PC-9 (cell line): ENCODE results near the gene ADORA1.

Experiments
- EZH2 ChIP-seq: fragments of 200-600 bp; sonication (generic); IDR thresholded peaks from 2 replicates; pipeline ENCODE4 v1.8.0; 2017; ENCODE audit warnings: antibody characterized with exemption, low read depth
- TF ChIP-seq, protein P1 (sequence below): fragments of 200-600 bp; sonication (generic); conservative IDR thresholded peaks from 2 replicates; pipeline ENCODE4 v1.6.1; 2017; ENCODE audit warnings: mixed run types, antibody characterized with exemption, mild to moderate bottlenecking, moderate library complexity

DNA sequence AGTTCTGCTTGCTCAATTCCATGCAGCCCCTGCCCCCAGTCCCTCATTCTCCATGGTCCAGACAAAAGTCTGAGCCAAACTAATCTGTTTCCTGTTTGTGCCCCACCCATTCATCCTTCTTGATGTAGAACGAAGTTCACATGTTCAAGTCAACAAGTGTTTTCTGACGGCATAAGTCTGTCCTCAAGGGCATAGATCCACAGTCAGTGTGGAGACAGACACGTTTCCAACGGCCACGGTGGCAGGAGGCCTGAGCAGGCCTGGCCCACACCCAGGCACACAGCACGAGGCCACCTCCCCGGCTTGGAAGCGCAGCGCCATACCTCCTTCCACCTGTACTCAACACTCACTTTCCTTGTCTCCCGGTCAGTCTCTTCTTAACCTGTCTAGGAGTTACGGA is 16.1 kb downstream of the ADORA1 start:
- TF ChIP-seq, protein P1, sequence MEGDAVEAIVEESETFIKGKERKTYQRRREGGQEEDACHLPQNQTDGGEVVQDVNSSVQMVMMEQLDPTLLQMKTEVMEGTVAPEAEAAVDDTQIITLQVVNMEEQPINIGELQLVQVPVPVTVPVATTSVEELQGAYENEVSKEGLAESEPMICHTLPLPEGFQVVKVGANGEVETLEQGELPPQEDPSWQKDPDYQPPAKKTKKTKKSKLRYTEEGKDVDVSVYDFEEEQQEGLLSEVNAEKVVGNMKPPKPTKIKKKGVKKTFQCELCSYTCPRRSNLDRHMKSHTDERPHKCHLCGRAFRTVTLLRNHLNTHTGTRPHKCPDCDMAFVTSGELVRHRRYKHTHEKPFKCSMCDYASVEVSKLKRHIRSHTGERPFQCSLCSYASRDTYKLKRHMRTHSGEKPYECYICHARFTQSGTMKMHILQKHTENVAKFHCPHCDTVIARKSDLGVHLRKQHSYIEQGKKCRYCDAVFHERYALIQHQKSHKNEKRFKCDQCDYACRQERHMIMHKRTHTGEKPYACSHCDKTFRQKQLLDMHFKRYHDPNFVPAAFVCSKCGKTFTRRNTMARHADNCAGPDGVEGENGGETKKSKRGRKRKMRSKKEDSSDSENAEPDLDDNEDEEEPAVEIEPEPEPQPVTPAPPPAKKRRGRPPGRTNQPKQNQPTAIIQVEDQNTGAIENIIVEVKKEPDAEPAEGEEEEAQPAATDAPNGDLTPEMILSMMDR = no peak
- TF ChIP-seq EZH2 = no peak
